IMR-90 (cell line): Measurements from ENCODE around the gene CAMTA1.

Experiments
- BHLHE40 ChIP-seq: fragments of 150-350 bp; IDR thresholded peaks from 2 replicates; pipeline ENCODE4 v1.6.1; 2016; ENCODE audit warnings: mild to moderate bottlenecking, low read depth, low read length
- CEBPB ChIP-seq: IDR thresholded peaks from 2 replicates; pipeline ENCODE4 v1.6.1; 2012; ENCODE audit warnings: low read depth, low read length, improper control_type of control experiment
- FOS ChIP-seq: fragments of 150-350 bp; IDR thresholded peaks from 2 replicates; pipeline ENCODE4 v1.6.1; 2016; ENCODE audit warnings: low read depth, low read length
- MAFK ChIP-seq: IDR thresholded peaks from 2 replicates; pipeline ENCODE4 v1.6.1; 2012; ENCODE audit warnings: low read depth, low read length, improper control_type of control experiment
- MAZ ChIP-seq: IDR thresholded peaks from 2 replicates; pipeline ENCODE4 v1.6.1; 2012; ENCODE audit warnings: low read depth, mild to moderate bottlenecking, low read length, improper control_type of control experiment, moderate library complexity, borderline replicate concordance
- MXI1 ChIP-seq: IDR thresholded peaks from 2 replicates; pipeline ENCODE4 v1.6.1; 2012; ENCODE audit warnings: low read depth, mild to moderate bottlenecking, low read length, moderate library complexity, borderline replicate concordance
- POLR2A ChIP-seq: IDR thresholded peaks from 2 replicates; pipeline ENCODE4 v1.6.1; 2012; ENCODE audit warnings: mild to moderate bottlenecking, low read depth, low read length
- RAD21 ChIP-seq: IDR thresholded peaks from 2 replicates; pipeline ENCODE4 v1.6.1; 2012; ENCODE audit warnings: low read length, improper control_type of control experiment
- RCOR1 ChIP-seq: IDR thresholded peaks from 2 replicates; pipeline ENCODE4 v1.6.1; 2012; ENCODE audit warnings: mild to moderate bottlenecking, low read length, improper control_type of control experiment; ENCODE audit not compliant: insufficient replicate concordance
- RFX5 ChIP-seq: IDR thresholded peaks from 2 replicates; pipeline ENCODE4 v1.8.0; 2012; ENCODE audit warnings: low read depth, mild to moderate bottlenecking, low read length, moderate library complexity
- SMC3 ChIP-seq: fragments of 150-350 bp; IDR thresholded peaks from 2 replicates; pipeline ENCODE4 v1.6.1; 2016; ENCODE audit warnings: low read depth, mild to moderate bottlenecking, antibody characterized with exemption, low read length, moderate library complexity
- TF ChIP-seq, protein P1 (sequence below): conservative IDR thresholded peaks from 2 replicates; pipeline ENCODE4 v1.5.1; 2012; ENCODE audit warnings: mild to moderate bottlenecking, low read depth, low read length, improper control_type of control experiment
- TF ChIP-seq, protein P2 (sequence below): fragments of 150-350 bp; IDR thresholded peaks from 2 replicates; pipeline ENCODE4 v1.6.1; 2016; ENCODE audit warnings: low read depth, mild to moderate bottlenecking, low read length, moderate library complexity, borderline replicate concordance
- TF ChIP-seq, protein P3 (sequence below): fragments of 150-350 bp; IDR thresholded peaks from 2 replicates; pipeline ENCODE4 v1.6.1; 2017; ENCODE audit warnings: mild to moderate bottlenecking, antibody characterized with exemption, low read length, low read depth

DNA sequence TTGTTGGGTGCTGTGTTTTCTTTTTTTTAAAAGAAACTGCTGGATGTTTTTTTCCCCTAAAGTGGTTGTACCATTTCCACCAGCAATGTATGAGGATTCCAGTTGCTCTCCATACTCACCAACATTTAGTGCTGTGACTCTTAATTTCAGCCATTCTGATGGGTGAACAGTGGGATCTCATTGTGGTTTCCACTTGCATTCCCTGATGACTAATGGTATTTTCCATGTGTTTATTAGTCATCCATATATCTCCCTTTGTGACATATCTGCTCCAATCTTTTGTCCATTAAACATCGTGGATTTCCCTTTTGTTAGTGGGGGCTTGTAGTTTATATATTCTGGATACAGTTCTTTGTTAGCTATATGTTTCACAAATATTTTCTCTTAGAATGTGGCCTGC is 206.0 kb downstream of the CAMTA1 start:
- TF ChIP-seq, protein P1, sequence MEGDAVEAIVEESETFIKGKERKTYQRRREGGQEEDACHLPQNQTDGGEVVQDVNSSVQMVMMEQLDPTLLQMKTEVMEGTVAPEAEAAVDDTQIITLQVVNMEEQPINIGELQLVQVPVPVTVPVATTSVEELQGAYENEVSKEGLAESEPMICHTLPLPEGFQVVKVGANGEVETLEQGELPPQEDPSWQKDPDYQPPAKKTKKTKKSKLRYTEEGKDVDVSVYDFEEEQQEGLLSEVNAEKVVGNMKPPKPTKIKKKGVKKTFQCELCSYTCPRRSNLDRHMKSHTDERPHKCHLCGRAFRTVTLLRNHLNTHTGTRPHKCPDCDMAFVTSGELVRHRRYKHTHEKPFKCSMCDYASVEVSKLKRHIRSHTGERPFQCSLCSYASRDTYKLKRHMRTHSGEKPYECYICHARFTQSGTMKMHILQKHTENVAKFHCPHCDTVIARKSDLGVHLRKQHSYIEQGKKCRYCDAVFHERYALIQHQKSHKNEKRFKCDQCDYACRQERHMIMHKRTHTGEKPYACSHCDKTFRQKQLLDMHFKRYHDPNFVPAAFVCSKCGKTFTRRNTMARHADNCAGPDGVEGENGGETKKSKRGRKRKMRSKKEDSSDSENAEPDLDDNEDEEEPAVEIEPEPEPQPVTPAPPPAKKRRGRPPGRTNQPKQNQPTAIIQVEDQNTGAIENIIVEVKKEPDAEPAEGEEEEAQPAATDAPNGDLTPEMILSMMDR = no peak
- TF ChIP-seq POLR2A = no peak
- TF ChIP-seq MXI1 = no peak
- TF ChIP-seq BHLHE40 = no peak; the same call in 1 of the 2 replicates
- no peak for TF ChIP-seq CEBPB
- TF ChIP-seq RAD21 = no peak
- TF ChIP-seq, protein P2, sequence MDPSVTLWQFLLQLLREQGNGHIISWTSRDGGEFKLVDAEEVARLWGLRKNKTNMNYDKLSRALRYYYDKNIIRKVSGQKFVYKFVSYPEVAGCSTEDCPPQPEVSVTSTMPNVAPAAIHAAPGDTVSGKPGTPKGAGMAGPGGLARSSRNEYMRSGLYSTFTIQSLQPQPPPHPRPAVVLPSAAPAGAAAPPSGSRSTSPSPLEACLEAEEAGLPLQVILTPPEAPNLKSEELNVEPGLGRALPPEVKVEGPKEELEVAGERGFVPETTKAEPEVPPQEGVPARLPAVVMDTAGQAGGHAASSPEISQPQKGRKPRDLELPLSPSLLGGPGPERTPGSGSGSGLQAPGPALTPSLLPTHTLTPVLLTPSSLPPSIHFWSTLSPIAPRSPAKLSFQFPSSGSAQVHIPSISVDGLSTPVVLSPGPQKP = no peak
- TF ChIP-seq SMC3 = no peak
- TF ChIP-seq MAZ = no peak
- TF ChIP-seq MAFK = no peak
- no peak for TF ChIP-seq RCOR1
- TF ChIP-seq RFX5 = no peak
- TF ChIP-seq FOS = peak; percentile 54; the same call in 1 of the 2 replicates
- TF ChIP-seq, protein P3, sequence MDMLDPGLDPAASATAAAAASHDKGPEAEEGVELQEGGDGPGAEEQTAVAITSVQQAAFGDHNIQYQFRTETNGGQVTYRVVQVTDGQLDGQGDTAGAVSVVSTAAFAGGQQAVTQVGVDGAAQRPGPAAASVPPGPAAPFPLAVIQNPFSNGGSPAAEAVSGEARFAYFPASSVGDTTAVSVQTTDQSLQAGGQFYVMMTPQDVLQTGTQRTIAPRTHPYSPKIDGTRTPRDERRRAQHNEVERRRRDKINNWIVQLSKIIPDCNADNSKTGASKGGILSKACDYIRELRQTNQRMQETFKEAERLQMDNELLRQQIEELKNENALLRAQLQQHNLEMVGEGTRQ = no peak
